ENCODE results near the gene SUMO1. TPM values are rescaled to one million over a fixed set of nuclear protein-coding genes. Genes with fewer than 3 reads are reported as not detected.
A peak's percentile ranks its signal among the peaks of the same experiment; 100 is the strongest.
"Not testable (repeated sequence)": the region's sequence is repeated elsewhere in the genome, so short reads cannot be mapped to it uniquely, and the experiment has no call there.

The SUMO1 gene
- total RNA-seq, 1 donor from 2014 or later, result 124 TPM

DNA sequence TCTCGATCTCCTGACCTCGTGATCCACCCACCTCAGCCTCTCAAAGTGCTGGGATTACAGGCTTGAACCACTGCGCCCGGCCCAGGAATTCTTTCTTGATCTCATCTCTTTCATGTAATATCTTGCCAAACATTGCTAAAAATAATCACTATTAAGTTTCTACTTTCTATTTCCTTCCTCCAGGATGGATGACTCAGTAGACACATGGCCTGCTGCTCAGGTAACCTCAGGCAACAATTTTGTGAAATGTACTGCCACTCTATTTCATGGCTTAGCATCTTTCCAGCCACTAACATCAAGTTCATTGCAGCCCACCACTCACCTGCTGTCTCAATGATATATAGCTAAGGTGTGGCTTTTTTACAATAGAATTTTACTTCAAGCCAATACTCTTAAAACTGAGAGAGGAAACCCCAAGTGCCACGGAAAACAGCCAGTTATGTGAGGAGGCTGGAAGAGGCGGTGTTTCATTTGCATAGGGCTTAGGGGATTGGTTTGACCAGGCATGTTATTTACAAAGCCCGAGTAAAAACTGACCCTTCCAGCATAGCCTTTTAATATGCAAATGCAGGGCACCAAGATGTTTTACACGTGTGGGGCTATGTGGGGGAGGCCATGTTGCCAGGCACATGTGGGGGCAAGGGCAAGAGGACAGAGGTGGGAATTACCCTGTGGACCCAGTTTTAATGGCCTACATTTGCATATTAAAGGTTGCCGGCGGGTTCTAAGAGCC, 11.3 kb upstream of the SUMO1 start:
- H3K9me3 Mint-ChIP-seq, result no peaks in the 10 kb centered on the region
- no peak overlapping the region for H3K27ac Mint-ChIP-seq
- intact Hi-C loops (cut with micrococcal nuclease), result no loop called here
- H3K4me3 Mint-ChIP-seq (ENCODE audit: low read depth), result no peak overlapping the region
- peaks cover 5% of the 10 kb centered on the region for H3K4me1 Mint-ChIP-seq (ENCODE audit: low read depth)
- no peak for DNase-seq (ENCODE audit: low spot score)
- peaks cover 4% of the 10 kb centered on the region for H3K27me3 Mint-ChIP-seq (ENCODE audit: low read depth)
- H3K36me3 Mint-ChIP-seq (ENCODE audit: low read depth), result no peaks in the 10 kb centered on the region

DNA sequence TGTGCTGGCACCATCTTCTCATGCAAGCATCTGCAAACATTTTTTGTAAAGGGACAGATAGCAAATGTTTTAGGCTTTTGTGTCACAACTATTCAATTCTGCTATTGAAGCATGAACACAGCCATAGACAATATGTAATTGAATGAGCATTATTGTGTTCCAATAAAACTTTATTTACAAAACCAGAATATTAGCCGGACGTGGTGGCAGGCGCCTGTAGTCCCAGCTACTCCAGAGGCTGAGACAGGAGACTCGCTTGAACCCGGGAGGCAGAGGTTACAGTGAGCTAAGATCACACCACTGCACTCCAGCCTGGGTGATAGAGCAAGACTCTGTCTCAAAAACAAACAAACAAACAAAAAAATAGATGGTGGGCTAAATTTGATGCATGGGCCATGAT, 9.3 kb upstream of the SUMO1 start:
- intact Hi-C loops (cut with micrococcal nuclease); DNase-seq (ENCODE audit: low spot score); H3K9me3 Mint-ChIP-seq: not testable (repeated sequence)

DNA sequence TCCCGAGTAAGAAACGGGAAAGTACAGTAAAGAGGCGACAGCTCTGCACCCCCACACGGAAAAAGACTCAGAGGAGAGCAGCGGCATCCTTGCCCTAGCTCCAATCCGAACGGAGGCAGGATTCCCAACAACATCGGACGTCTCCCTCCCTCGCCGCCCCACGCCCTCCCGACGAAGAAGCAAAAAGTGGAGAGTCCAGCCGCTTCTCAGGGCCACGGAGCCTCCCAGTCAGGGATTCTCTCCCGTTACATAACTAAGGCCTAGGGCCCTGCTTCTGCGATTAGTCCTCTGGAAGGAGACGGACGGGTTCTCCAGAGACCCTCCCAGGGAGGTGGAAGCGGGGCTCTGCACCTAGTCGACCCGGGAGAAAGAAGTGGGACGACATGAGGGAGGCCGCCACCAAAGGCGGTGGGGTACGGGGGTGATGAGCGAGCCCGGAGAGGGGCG, 587 bp downstream of the SUMO1 start:
- peak; percentile 20 for DNase-seq (ENCODE audit: low spot score)
- no peaks in the 10 kb centered on the region for H3K27me3 Mint-ChIP-seq (ENCODE audit: low read depth)
- peaks cover 20% of the 10 kb centered on the region for H3K4me1 Mint-ChIP-seq (ENCODE audit: low read depth)
- peak overlapping the region; percentile 84 for H3K27ac Mint-ChIP-seq
- intact Hi-C loops (cut with micrococcal nuclease), result loop anchor here (1.0 kb wide), 2 partner anchors 27 to 40 kb away; partner anchors contain the start of gene NOP58
- H3K9me3 Mint-ChIP-seq, result no peaks in the 10 kb centered on the region
- peaks cover 9% of the 10 kb centered on the region for H3K36me3 Mint-ChIP-seq (ENCODE audit: low read depth)
- H3K4me3 Mint-ChIP-seq (ENCODE audit: low read depth), result peak overlapping the region; percentile 92

More for the DNA sequence above, 9.3 kb upstream of the SUMO1 start:
- not testable (repeated sequence) for H3K4me3 Mint-ChIP-seq (ENCODE audit: low read depth); H3K27ac Mint-ChIP-seq; H3K27me3 Mint-ChIP-seq (ENCODE audit: low read depth); H3K4me1 Mint-ChIP-seq (ENCODE audit: low read depth); H3K36me3 Mint-ChIP-seq (ENCODE audit: low read depth)

GRCh38 chr2:202221873-202222272, 16.5 kb downstream of the SUMO1 start:
- Mint-ChIP-seq H3K4me1 (ENCODE audit: low read depth) (peaks cover 9% of the 10 kb centered on the region), H3K27ac (no peak overlapping the region), H3K36me3 (ENCODE audit: low read depth) (peaks cover 43% of the 10 kb centered on the region)

DNA sequence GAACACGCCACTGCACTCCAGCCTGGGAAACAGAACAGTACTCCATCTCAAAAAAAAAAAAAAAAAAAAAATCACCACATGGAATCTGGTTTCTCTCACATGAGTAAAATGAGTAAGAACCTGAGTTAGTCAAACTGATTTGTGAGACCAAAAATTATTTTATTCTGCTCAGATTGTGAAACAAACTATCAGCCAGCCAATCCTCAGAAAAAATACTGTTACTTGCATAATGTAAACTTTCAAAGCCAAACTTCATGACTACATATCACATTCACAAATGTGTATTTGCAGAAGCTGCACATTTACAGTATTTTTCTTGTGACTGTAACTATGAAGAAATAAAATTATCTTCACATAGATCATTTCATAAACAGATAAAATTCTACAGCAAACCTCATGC, 23.2 kb downstream of the SUMO1 start:
- intact Hi-C loops (cut with micrococcal nuclease), result no loop called here
- Mint-ChIP-seq H3K9me3 (no peaks in the 10 kb centered on the region), H3K4me1 (ENCODE audit: low read depth) (no peaks in the 10 kb centered on the region), H3K4me3 (ENCODE audit: low read depth) (no peak overlapping the region), H3K27ac (no peak overlapping the region), H3K36me3 (ENCODE audit: low read depth) (peaks cover 42% of the 10 kb centered on the region), H3K27me3 (ENCODE audit: low read depth) (no peaks in the 10 kb centered on the region)
- no peak for DNase-seq (ENCODE audit: low spot score)

More at GRCh38 chr2:202221873-202222272, 16.5 kb downstream of the SUMO1 start:
- DNase-seq (ENCODE audit: low spot score), result no peak
- intact Hi-C loops (cut with micrococcal nuclease), result no loop called here
- no peak overlapping the region for H3K4me3 Mint-ChIP-seq (ENCODE audit: low read depth)
- no peaks in the 10 kb centered on the region for H3K27me3 Mint-ChIP-seq (ENCODE audit: low read depth)
- H3K9me3 Mint-ChIP-seq, result no peaks in the 10 kb centered on the region

GRCh38 chr2:202208526-202208925, 29.9 kb downstream of the SUMO1 start:
- Mint-ChIP-seq H3K4me1 (ENCODE audit: low read depth) (no peaks in the 10 kb centered on the region), H3K9me3 (no peaks in the 10 kb centered on the region), H3K27me3 (ENCODE audit: low read depth) (no peaks in the 10 kb centered on the region), H3K27ac (no peak overlapping the region), H3K4me3 (ENCODE audit: low read depth) (no peak overlapping the region), H3K36me3 (ENCODE audit: low read depth) (peaks cover 29% of the 10 kb centered on the region)
- DNase-seq (ENCODE audit: low spot score), result no peak
- intact Hi-C loops (cut with micrococcal nuclease), result no loop called here

DNA sequence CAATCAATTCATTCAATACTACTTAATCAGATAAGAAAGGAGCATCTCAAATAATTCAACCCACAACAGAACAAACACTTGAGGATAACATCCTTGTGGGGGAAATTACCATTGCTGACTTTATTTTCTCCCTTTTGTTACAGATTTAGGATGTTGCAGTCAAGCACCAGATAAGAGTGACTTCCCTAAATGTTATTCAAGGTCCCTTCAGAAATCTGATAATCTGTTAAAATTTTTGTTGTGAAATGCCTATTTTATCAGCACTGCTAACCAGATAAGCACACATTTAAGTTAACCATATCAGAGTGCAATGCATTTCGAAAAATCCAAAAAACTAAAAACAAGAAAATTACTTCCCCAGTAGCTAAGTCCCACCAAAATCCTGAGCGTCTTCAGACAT, 33.5 kb downstream of the SUMO1 start:
- Mint-ChIP-seq H3K36me3 (ENCODE audit: low read depth) (peaks cover 15% of the 10 kb centered on the region), H3K27ac (no peak overlapping the region), H3K9me3 (no peaks in the 10 kb centered on the region), H3K4me1 (ENCODE audit: low read depth) (no peaks in the 10 kb centered on the region), H3K4me3 (ENCODE audit: low read depth) (no peak overlapping the region), H3K27me3 (ENCODE audit: low read depth) (no peaks in the 10 kb centered on the region)
- DNase-seq (ENCODE audit: low spot score), result no peak
- intact Hi-C loops (cut with micrococcal nuclease), result no loop called here

DNA sequence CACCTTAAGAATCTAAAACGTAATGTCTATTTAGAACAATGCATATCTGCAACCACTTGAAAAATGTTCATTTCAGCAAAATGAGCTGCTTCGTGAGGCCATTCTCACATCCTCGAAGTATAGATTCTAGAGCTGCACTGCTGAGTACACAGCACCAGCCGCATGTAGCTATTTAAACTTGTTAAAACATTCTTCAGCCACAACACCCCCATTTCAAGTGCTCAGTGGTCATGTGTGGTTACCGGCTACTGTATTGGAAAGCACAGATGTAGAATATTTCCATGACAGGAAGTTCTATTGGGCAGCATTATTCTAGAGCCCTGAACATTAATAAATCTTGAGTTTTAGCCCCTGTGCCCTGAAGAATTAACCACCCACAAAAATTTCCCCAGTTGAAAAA, 35.0 kb downstream of the SUMO1 start:
- no peaks in the 10 kb centered on the region for H3K27me3 Mint-ChIP-seq (ENCODE audit: low read depth)
- H3K4me3 Mint-ChIP-seq (ENCODE audit: low read depth), result no peak overlapping the region
- peaks cover 10% of the 10 kb centered on the region for H3K36me3 Mint-ChIP-seq (ENCODE audit: low read depth)
- no peaks in the 10 kb centered on the region for H3K9me3 Mint-ChIP-seq
- intact Hi-C loops (cut with micrococcal nuclease), result no loop called here
- DNase-seq (ENCODE audit: low spot score), result no peak
- H3K27ac Mint-ChIP-seq, result no peak overlapping the region
- H3K4me1 Mint-ChIP-seq (ENCODE audit: low read depth), result no peaks in the 10 kb centered on the region

DNA sequence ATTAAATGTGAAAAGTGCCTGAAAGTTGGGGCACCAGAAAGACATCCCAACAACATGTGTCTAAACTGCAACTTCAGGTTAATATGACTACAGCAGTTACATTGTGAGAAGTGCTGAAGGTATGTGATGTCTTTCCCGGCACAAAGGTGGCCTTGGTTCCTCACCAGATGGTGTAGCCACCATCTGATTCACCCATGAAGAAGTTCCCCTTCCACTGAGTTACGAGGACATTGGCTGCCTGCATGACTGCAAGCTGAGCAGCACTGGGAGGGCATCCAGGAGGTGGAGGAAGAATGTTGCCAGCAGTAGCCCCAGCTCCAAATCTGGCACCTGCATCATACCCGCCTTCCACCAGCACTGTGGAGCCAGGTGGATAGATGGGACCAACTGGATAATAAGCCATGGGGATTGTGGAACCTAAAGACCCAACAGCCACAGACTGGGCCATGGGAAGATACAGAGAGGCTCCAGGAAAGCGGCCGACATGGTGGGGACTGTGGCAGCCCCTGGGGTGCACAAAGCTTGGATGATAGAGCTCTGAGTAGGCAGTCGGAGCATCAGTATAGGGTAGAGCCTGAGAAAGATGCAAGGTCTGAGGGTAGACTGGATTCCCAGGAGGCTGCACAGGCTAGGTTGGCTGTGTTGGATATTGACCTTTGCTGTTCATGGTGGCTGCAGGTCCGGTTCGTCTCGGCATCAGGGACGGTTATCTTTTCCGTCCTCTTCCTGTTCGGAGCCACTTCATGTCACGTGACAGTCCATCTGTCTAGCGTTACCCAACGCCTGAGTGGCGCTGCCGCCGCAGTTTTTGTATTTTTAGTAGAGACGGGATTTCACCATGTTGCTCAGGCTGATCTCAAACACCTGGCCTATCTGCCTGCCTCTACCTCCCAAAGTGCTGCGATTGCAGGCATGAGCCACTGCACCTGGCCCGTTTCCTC, 36.9 kb downstream of the SUMO1 start:
- Mint-ChIP-seq H3K27ac (no peak overlapping the region), H3K4me3 (ENCODE audit: low read depth) (no peak overlapping the region), H3K27me3 (ENCODE audit: low read depth) (no peaks in the 10 kb centered on the region), H3K36me3 (ENCODE audit: low read depth) (peaks cover under 1% of the 10 kb centered on the region), H3K9me3 (no peaks in the 10 kb centered on the region), H3K4me1 (ENCODE audit: low read depth) (no peaks in the 10 kb centered on the region)
- no peak for DNase-seq (ENCODE audit: low spot score)
- intact Hi-C loops (cut with micrococcal nuclease), result no loop called here

DNA sequence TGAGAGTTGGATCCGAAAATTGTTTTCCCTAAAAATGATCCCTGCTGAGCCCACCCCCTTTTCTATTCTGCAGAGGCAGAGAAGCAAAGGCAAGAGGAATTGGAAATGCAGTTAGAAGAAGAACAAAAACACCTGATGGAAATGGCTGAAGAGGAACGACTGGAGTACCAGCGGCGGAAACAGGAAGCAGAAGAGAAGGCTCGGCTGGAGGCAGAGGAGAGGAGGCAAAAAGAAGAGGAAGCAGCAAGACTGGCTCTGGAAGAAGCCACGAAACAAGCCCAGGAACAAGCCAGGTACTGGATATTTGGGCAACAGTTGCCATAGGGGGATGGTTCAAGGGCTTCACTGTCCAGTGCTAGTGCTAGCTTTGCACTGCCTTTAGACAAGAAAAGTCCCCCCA, 41.7 kb downstream of the SUMO1 start:
- no peak overlapping the region for H3K4me3 Mint-ChIP-seq (ENCODE audit: low read depth)
- H3K27me3 Mint-ChIP-seq (ENCODE audit: low read depth), result peaks cover under 1% of the 10 kb centered on the region
- no peaks in the 10 kb centered on the region for H3K4me1 Mint-ChIP-seq (ENCODE audit: low read depth)
- no peaks in the 10 kb centered on the region for H3K36me3 Mint-ChIP-seq (ENCODE audit: low read depth)
- DNase-seq (ENCODE audit: low spot score), result no peak
- intact Hi-C loops (cut with micrococcal nuclease), result no loop called here
- no peak overlapping the region for H3K27ac Mint-ChIP-seq
- no peaks in the 10 kb centered on the region for H3K9me3 Mint-ChIP-seq

- Mint-ChIP-seq H3K4me3 (ENCODE audit: low read depth) (no peak overlapping the region), H3K36me3 (ENCODE audit: low read depth) (no peaks in the 10 kb centered on the region), H3K27ac (no peak overlapping the region), H3K9me3 (no peaks in the 10 kb centered on the region), H3K27me3 (ENCODE audit: low read depth) (peaks cover 4% of the 10 kb centered on the region), H3K4me1 (ENCODE audit: low read depth) (no peaks in the 10 kb centered on the region)
- intact Hi-C loops (cut with micrococcal nuclease), result no loop called here
- DNase-seq (ENCODE audit: low spot score), result no peak
These were observed 44.0 kb downstream of the SUMO1 start for GRCh38 chr2:202194418-202194817.

GRCh38 chr2:202193881-202194353, 44.5 kb downstream of the SUMO1 start:
- Mint-ChIP-seq H3K4me3 (ENCODE audit: low read depth) (no peak overlapping the region), H3K27ac (no peak overlapping the region), H3K4me1 (ENCODE audit: low read depth) (no peaks in the 10 kb centered on the region), H3K36me3 (ENCODE audit: low read depth) (no peaks in the 10 kb centered on the region), H3K27me3 (ENCODE audit: low read depth) (peaks cover 5% of the 10 kb centered on the region), H3K9me3 (no peaks in the 10 kb centered on the region)
- DNase-seq (ENCODE audit: low spot score), result no peak
- intact Hi-C loops (cut with micrococcal nuclease), result no loop called here

DNA sequence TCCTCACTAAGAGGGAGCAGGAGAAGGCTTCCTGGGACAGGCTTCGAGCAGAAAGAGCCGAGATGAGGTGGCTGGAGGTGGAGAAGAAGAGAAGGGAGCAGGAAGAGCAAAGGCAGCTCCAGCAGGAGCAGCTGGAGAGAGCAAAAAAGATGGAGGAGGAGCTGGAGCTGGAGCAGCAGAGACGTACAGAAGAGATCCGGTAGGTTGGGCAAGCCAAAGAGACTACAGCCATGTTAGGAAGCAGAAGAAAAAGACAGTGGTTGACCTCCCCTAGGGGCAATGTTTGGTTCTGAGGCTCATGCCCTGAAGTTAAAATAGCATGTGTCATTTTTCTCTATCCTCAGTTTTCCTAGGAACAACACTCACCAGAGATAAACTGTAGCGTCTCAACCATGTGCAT, 45.1 kb downstream of the SUMO1 start:
- intact Hi-C loops (cut with micrococcal nuclease), result no loop called here
- H3K9me3 Mint-ChIP-seq, result no peaks in the 10 kb centered on the region
- peaks cover 6% of the 10 kb centered on the region for H3K27me3 Mint-ChIP-seq (ENCODE audit: low read depth)
- DNase-seq (ENCODE audit: low spot score), result no peak
- H3K4me1 Mint-ChIP-seq (ENCODE audit: low read depth), result no peaks in the 10 kb centered on the region
- no peak overlapping the region for H3K4me3 Mint-ChIP-seq (ENCODE audit: low read depth)
- no peak overlapping the region for H3K27ac Mint-ChIP-seq
- H3K36me3 Mint-ChIP-seq (ENCODE audit: low read depth), result no peaks in the 10 kb centered on the region
